ENCODE results near the gene CLSTN2. TPM values are rescaled to one million over a fixed set of nuclear protein-coding genes. Genes with fewer than 3 reads are reported as not detected.

The CLSTN2 gene
- total RNA-seq, 1 experiment from 2014 or later, result 0.17 TPM

- DNase-seq (ENCODE audit: low read depth), result no peak
Observed at GRCh38 chr3:140443073-140443472, 508.1 kb downstream of the CLSTN2 start.

GRCh38 chr3:140443806-140444205 is 508.8 kb downstream of the CLSTN2 start:
- no peak for DNase-seq (ENCODE audit: low read depth)

- no peak for DNase-seq (ENCODE audit: low read depth)
Observed at GRCh38 chr3:140446734-140447133, 511.7 kb downstream of the CLSTN2 start.

- no peak for DNase-seq (ENCODE audit: low read depth)
Observed at GRCh38 chr3:140447136-140447535, 512.2 kb downstream of the CLSTN2 start.

- DNase-seq (ENCODE audit: low read depth), result no peak
Observed at GRCh38 chr3:140448001-140448400, 513.0 kb downstream of the CLSTN2 start.

GRCh38 chr3:140449413-140450256 is 514.6 kb downstream of the CLSTN2 start:
- no peak for DNase-seq (ENCODE audit: low read depth)

GRCh38 chr3:140453750-140454149 is 518.8 kb downstream of the CLSTN2 start:
- no peak for DNase-seq (ENCODE audit: low read depth)

GRCh38 chr3:140455521-140456214 is 520.7 kb downstream of the CLSTN2 start:
- DNase-seq (ENCODE audit: low read depth), result no peak

GRCh38 chr3:140456974-140457373 is 522.0 kb downstream of the CLSTN2 start:
- DNase-seq (ENCODE audit: low read depth), result no peak

GRCh38 chr3:140459462-140459861 is 524.5 kb downstream of the CLSTN2 start:
- DNase-seq (ENCODE audit: low read depth), result no peak

- no peak for DNase-seq (ENCODE audit: low read depth)
Observed at GRCh38 chr3:140461250-140461649, 526.3 kb downstream of the CLSTN2 start.

- DNase-seq (ENCODE audit: low read depth), result no peak
Observed at GRCh38 chr3:140463355-140463754, 528.4 kb downstream of the CLSTN2 start.

GRCh38 chr3:140465988-140466387 is 531.0 kb downstream of the CLSTN2 start:
- no peak for DNase-seq (ENCODE audit: low read depth)

- no peak for DNase-seq (ENCODE audit: low read depth)
Observed at GRCh38 chr3:140466535-140466934, 531.5 kb downstream of the CLSTN2 start.

- peak; percentile 62 for DNase-seq (ENCODE audit: low read depth)
Observed at GRCh38 chr3:140467104-140467577, 532.2 kb downstream of the CLSTN2 start.

GRCh38 chr3:140467796-140468315 is 532.9 kb downstream of the CLSTN2 start:
- DNase-seq (ENCODE audit: low read depth), result peak; percentile 41

- DNase-seq (ENCODE audit: low read depth), result no peak
Observed at GRCh38 chr3:140468407-140468806, 533.4 kb downstream of the CLSTN2 start.

GRCh38 chr3:140469491-140469890 is 534.5 kb downstream of the CLSTN2 start:
- peak; percentile 41 for DNase-seq (ENCODE audit: low read depth)

- DNase-seq (ENCODE audit: low read depth), result no peak
Observed at GRCh38 chr3:140470211-140470610, 535.2 kb downstream of the CLSTN2 start.

- DNase-seq (ENCODE audit: low read depth), result peak; percentile 68
Observed at GRCh38 chr3:140470962-140471361, 536.0 kb downstream of the CLSTN2 start.

- DNase-seq (ENCODE audit: low read depth), result no peak
Observed at GRCh38 chr3:140472306-140473020, 537.5 kb downstream of the CLSTN2 start.

GRCh38 chr3:140487566-140487965 is 552.6 kb downstream of the CLSTN2 start:
- DNase-seq (ENCODE audit: low read depth), result no peak

Measured in LHCN-M2 (cell line).